Esophagus squamous epithelium (tissue), 5 donors: ENCODE results near the gene KCNMA1. TPM values are rescaled to one million over a fixed set of nuclear protein-coding genes. Genes with fewer than 3 reads are reported as not detected.

Source experiments
- DNase-seq: peaks from one replicate; lab custom pipeline; 2025; lab: John Stamatoyannopoulos, UW
- H3K27ac ChIP-seq, 4 donors: fragments of 200-600 bp; sonication (generic); one replicate each; pipeline ENCODE4 v1.5.1; 2016 to 2019; ENCODE audit warnings: mild to moderate bottlenecking in 1 of 4
- H3K27me3 ChIP-seq, 4 donors: fragments of 200-600 bp; sonication (generic); 1 replicate in 3 of 4; 2 replicates in 1 of 4; pipeline versions ENCODE4 v1.5.1 to v1.6.0; 2017 to 2021; ENCODE audit warnings: antibody characterized with exemption in 1 of 4
- H3K36me3 ChIP-seq, 3 donors: fragments of 200-600 bp; sonication (generic); one replicate each; pipeline ENCODE4 v1.5.1; 2016 to 2019
- H3K4me1 ChIP-seq, 3 donors: fragments of 200-600 bp; sonication (generic); one replicate each; pipeline ENCODE4 v1.5.1; 2017 to 2019
- H3K4me3 ChIP-seq, 4 donors: fragments of 200-600 bp; sonication (generic); 1 replicate in 3 of 4; 2 replicates in 1 of 4; pipeline ENCODE4 v1.5.1; 2016 to 2019; ENCODE audit warnings: mild to moderate bottlenecking in 2 of 4, moderate library complexity in 1 of 4
- H3K9me3 ChIP-seq, 3 donors: fragments of 200-600 bp; sonication (generic); one replicate each; pipeline ENCODE4 v1.5.1; 2016 to 2019
- POLR2A ChIP-seq, 4 donors: fragments of 450-650 bp; IDR thresholded peaks; one replicate each; pipeline ENCODE4 v1.6.1; 2017; ENCODE audit warnings: antibody characterized with exemption in 4 of 4, mild to moderate bottlenecking in 4 of 4, moderate library complexity in 3 of 4
- WGBS, 2 donors: methylation state at CpG; one replicate each; pipeline ENCODE4 v1.1.5; 2018; 5-methylcytosine and 5-hydroxymethylcytosine counted together
- intact Hi-C: fragments of 100-400 bp; cut with DNase I; formaldehyde crosslinking; loops from one replicate; pipeline ENCODE4 v1.15.0; 2022
- total RNA-seq, 4 donors: library from RNA; depleted of rRNA; stranded (reverse); fragments of >200 nt; gene quantifications; one replicate each; pipeline ENCODE4 v1.1.0, GENCODE V29; 2016
- TF ChIP-seq, protein P1 (sequence below), 6 experiments: fragments of 450-650 bp in 4 of 6; fragments of 200-600 bp in 2 of 6; sonication (generic) in 2 of 6; IDR thresholded peaks; one replicate each; pipeline ENCODE4 v1.5.1; 2016 to 2019; ENCODE audit warnings: antibody characterized with exemption in 6 of 6, mild to moderate bottlenecking in 4 of 6, moderate library complexity in 4 of 6
- donor health status: DM: yes; HTN: yes; CAD: no.

Gene KCNMA1
- total RNA-seq, 4 donors from 2014 or later: 7.5 to 74.2 (median 18.0) TPM

- intact Hi-C loops: no loop called here
- 78 to 82% methylated on average over 9 of the region's 9 CpGs for WGBS, 2 donors
Observed at GRCh38 chr10:77223526-77224460, 413.8 kb downstream of the KCNMA1 start.

DNA sequence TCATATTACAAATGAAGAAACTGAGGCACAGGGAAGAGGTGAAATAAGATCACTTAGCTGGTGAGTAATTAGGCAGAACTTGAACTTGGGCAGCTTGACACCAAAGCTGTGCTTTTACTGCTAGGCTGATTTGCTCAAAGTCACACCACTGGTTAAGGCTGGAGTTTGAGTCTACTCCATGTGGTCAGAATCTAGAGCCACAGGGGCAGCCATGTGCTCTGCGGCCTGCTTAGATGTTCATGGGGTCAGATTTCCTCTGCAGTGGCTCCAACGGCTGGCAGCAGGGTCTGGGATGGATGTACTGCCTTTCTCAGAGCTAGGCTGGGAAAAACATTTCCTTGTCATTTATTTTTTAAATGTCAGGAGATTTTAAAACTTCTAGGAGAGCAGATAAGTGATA, 417.5 kb downstream of the KCNMA1 start:
- intact Hi-C loops: no loop called here
- no peaks in the 10 kb centered on the region for H3K36me3 ChIP-seq
- peaks cover 0 to 6% (median 0%) of the 10 kb centered on the region in 4 donors for H3K27me3 ChIP-seq
- no peak overlapping the region for H3K4me3 ChIP-seq
- no peaks in the 10 kb centered on the region for H3K9me3 ChIP-seq
- H3K4me1 ChIP-seq: no peaks in the 10 kb centered on the region
- TF ChIP-seq POLR2A (IDR thresholded peaks at IDR 0.05): no peak
- TF ChIP-seq, protein P1, sequence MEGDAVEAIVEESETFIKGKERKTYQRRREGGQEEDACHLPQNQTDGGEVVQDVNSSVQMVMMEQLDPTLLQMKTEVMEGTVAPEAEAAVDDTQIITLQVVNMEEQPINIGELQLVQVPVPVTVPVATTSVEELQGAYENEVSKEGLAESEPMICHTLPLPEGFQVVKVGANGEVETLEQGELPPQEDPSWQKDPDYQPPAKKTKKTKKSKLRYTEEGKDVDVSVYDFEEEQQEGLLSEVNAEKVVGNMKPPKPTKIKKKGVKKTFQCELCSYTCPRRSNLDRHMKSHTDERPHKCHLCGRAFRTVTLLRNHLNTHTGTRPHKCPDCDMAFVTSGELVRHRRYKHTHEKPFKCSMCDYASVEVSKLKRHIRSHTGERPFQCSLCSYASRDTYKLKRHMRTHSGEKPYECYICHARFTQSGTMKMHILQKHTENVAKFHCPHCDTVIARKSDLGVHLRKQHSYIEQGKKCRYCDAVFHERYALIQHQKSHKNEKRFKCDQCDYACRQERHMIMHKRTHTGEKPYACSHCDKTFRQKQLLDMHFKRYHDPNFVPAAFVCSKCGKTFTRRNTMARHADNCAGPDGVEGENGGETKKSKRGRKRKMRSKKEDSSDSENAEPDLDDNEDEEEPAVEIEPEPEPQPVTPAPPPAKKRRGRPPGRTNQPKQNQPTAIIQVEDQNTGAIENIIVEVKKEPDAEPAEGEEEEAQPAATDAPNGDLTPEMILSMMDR (IDR thresholded peaks at IDR 0.05): no peak
- no peak for DNase-seq
- 61 to 67% methylated on average over 2 of the region's 2 CpGs for WGBS, 2 donors
- H3K27ac ChIP-seq: no peak overlapping the region

More at GRCh38 chr10:77223526-77224460, 413.8 kb downstream of the KCNMA1 start:
- no peaks in the 10 kb centered on the region for H3K36me3 ChIP-seq
- H3K9me3 ChIP-seq: no peaks in the 10 kb centered on the region
- no peak overlapping the region for H3K27ac ChIP-seq
- H3K4me1 ChIP-seq: no peaks in the 10 kb centered on the region
- peaks cover 0 to 6% (median 0%) of the 10 kb centered on the region in 4 donors for H3K27me3 ChIP-seq
- no peak for TF ChIP-seq POLR2A (IDR thresholded peaks at IDR 0.05)
- TF ChIP-seq, protein P1 (IDR thresholded peaks at IDR 0.05): no peak
- no peak for DNase-seq
- no peak overlapping the region for H3K4me3 ChIP-seq

- TF ChIP-seq, protein P1 (IDR thresholded peaks at IDR 0.05): no peak
- TF ChIP-seq POLR2A (IDR thresholded peaks at IDR 0.05): no peak
- Histone ChIP-seq H3K4me1 (no peaks in the 10 kb centered on the region), H3K4me3 (no peak overlapping the region), H3K27ac (no peak overlapping the region), H3K9me3 (no peaks in the 10 kb centered on the region), H3K27me3 (no peaks in the 10 kb centered on the region), H3K36me3 (no peaks in the 10 kb centered on the region)
- no peak for DNase-seq
- intact Hi-C loops: no loop called here
- WGBS, 2 donors: 86 to 92% methylated on average over 6 of the region's 6 CpGs
Observed at GRCh38 chr10:77219046-77219445, 418.6 kb downstream of the KCNMA1 start.

- Histone ChIP-seq H3K27me3 (no peaks in the 10 kb centered on the region), H3K4me3 (no peak overlapping the region), H3K27ac (no peak overlapping the region), H3K9me3 (no peaks in the 10 kb centered on the region), H3K36me3 (no peaks in the 10 kb centered on the region), H3K4me1 (no peaks in the 10 kb centered on the region)
- WGBS, 2 donors: 82 to 86% methylated on average over 1 of the region's 1 CpG
- intact Hi-C loops: no loop called here
- no peak for TF ChIP-seq POLR2A (IDR thresholded peaks at IDR 0.05)
- TF ChIP-seq, protein P1 (IDR thresholded peaks at IDR 0.05): no peak
- no peak for DNase-seq
Observed at GRCh38 chr10:77214799-77215198, 422.8 kb downstream of the KCNMA1 start.

DNA sequence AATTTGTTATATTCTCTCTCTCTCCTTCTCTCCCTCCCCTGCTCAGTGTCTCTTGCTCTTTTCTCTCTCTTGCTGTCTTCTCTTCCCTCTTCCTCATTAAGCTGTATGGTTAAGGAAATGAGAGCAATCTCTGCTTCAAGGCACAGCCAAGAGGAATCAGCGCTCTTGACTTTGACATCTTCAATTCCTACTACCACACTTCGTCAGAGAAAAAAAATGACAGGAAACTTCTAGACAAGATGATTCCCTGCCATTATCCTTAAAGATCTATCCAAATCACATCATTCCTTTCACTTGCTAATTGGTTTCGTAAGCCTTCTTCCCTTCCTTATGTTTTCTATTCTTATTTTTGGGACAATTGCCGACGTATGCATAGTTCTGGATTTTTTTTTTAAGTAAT, 425.0 kb downstream of the KCNMA1 start:
- H3K36me3 ChIP-seq: no peaks in the 10 kb centered on the region
- no peak overlapping the region for H3K4me3 ChIP-seq
- H3K9me3 ChIP-seq: no peaks in the 10 kb centered on the region
- no peak for TF ChIP-seq POLR2A (IDR thresholded peaks at IDR 0.05)
- TF ChIP-seq, protein P1 (IDR thresholded peaks at IDR 0.05): no peak
- H3K4me1 ChIP-seq: no peaks in the 10 kb centered on the region
- intact Hi-C loops: no loop called here
- H3K27ac ChIP-seq: no peak overlapping the region
- DNase-seq: no peak
- WGBS, 2 donors: 73 to 84% methylated on average over 5 of the region's 5 CpGs
- H3K27me3 ChIP-seq: peaks cover 0 to 5% (median 0%) of the 10 kb centered on the region in 4 donors
